GM19043 (cell line): ENCODE results near the gene ALDH3B1.
"Not testable (repeated sequence)": the region's sequence is repeated elsewhere in the genome, so short reads cannot be mapped to it uniquely, and the experiment has no call there.

Source experiments
- ATAC-seq: cut with Tn5 transposase; IDR thresholded peaks from one replicate; pipeline ENCODE4 v1.9.1; 2021; ENCODE audit warnings: low read depth; ENCODE audit not compliant: unreplicated experiment

ALDH3B1 gene, protein sequence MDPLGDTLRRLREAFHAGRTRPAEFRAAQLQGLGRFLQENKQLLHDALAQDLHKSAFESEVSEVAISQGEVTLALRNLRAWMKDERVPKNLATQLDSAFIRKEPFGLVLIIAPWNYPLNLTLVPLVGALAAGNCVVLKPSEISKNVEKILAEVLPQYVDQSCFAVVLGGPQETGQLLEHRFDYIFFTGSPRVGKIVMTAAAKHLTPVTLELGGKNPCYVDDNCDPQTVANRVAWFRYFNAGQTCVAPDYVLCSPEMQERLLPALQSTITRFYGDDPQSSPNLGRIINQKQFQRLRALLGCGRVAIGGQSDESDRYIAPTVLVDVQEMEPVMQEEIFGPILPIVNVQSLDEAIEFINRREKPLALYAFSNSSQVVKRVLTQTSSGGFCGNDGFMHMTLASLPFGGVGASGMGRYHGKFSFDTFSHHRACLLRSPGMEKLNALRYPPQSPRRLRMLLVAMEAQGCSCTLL

DNA sequence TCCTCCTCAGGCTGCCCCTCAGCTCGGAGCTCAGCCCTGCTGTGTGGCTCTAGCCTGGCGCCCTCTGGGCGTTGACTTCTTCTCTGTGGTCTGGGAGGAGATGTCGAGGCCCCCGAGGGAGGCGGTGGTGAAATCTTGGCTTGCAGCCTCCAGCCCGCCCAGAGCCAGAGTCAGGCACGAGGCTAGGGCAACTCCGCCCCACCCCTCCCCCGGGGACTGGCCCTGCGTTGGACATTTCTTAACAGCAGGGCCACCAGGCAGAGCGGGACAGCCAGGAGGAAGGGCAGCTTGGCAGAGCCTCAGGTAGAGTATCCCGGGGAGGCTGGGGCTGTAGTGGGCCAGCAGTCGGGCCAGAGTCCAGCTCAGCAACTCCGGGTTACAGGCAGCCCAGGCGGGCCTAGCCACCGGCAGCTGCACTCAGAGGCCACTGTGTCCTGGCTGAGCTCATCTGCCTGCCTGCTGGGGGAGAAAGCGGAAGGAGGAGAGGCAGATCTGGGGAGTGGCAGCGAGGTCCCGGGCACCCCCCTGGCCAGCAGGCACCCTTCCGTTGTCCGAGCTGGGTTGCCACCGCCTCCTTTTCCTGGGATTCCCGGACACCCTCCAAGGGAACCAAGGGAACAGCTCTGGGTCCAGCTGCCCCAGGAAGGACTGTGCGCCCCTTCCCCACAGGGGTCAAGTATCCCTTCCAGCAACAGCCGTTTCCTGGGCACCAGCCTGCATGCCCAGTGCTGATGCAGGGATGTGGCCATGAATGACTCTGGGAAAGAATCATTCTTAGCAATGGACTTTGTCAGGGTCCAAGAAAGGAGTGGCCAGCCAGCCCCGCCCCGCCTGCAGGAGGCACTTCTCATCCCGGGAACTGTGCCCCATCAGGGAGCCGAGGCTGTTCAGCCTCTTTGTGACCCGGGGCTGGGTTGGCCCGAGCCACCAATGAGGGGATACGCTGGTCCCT lies at the start of gene ALDH3B1:
Gene ALDH3B1 (plus strand): TSS at position 238 of the 952 bp plus-strand sequence. CDS start 4,971 bp downstream, outside the sequence.
- no peak for ATAC-seq

DNA sequence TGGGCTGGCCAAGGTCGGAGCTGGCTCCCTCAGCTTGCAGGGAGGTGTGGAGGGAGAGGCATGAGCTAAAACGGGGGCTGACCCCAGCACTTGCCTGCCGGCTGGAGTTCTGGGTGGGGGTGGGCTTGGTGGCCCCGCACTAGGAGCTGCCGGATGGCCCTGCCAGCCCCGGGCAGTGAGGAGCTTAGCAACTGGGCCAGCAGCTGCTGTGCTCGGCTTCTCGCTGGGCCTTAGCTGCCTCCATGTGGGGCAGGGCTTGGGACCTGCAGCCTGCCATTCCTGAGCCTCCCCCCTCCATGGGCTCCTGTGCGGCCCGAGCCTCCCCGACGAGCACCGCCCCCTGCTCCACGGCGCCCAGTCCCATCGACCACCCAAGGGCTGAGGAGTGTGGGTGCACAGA lies 46.9 kb upstream of the ALDH3B1 start:
- not testable (repeated sequence) for ATAC-seq

DNA sequence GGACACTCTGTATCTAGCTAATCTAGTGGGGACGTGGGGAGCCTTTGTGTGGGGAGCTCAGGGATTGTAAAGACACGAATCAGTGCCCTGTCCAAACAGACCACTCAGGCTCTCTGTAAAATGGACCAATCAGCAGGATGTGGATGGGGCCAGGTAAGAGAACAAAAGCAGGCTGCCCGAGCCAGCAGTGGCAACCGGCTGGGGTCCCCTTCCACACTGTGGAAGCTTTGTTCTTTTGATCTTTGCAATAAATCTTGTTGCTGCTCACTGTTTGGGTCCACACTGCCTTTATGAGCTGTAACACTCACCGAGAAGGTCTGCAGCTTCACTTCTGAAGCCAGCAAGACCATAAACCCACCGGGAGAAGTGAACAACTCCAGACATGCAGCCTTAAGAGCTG lies 46.2 kb upstream of the ALDH3B1 start:
- ATAC-seq, result not testable (repeated sequence)

DNA sequence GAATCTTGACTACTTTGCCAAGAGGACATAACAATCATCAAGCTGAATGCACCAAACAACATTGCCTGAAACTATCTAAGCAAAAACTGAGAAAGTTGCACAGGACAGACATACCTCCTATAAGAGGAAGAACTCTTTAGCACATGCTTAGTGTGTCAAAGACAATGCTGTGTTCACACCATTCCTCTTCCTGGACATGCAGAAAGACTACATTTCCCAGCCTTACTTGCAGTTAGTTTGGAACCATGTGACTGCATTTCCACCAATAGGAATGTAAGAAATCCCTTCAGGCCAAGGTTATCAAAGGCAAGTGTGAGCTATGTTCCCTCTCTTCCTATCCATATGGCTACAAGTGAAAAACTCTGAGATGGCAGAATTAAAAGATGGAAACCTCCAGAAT lies 45.4 kb upstream of the ALDH3B1 start:
- not testable (repeated sequence) for ATAC-seq

DNA sequence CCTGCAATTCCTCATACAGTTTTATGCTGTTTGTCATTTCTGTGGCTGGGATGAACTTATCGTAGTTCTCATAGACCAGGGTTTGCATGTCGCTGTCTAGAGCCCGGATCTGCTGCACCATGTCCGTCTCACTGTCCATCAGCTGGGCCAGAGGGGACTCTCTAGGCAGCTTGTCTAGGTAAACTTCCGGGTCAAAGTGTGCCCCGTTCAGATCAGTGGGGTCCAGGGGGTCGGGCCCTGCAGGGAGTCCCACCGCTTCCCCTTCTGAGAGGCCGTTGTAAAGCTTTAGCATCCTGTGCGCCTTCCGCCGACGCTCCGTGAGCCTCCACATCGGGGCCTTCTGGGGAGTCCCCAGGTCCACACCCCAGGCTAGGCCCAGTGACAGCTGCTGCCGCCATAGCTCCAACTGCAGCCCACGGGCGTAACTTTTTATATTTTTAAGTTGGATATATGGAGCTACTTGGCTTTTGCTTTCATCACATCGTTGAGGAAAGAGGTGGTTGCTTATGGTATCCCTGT lies 44.2 kb upstream of the ALDH3B1 start:
- not testable (repeated sequence) for ATAC-seq

DNA sequence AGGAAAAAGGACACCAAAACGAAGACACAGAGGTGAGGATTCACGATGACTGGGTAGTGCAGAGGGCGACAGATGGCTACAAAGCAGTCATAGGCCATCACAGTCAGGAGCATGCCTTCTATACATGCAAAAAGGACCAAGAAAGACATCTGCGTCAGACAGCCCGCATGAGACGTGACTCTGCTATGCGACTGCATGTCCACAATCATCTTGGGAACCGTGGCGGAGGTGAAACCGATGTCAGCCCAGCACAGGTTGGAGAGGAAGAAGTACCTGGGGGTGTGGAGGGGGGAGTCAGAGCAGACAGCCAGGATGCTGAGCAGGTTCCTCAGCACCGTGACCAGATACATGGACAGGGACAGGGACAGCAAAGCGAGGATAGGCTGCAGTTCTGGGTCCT lies 35.4 kb upstream of the ALDH3B1 start:
- not testable (repeated sequence) for ATAC-seq

DNA sequence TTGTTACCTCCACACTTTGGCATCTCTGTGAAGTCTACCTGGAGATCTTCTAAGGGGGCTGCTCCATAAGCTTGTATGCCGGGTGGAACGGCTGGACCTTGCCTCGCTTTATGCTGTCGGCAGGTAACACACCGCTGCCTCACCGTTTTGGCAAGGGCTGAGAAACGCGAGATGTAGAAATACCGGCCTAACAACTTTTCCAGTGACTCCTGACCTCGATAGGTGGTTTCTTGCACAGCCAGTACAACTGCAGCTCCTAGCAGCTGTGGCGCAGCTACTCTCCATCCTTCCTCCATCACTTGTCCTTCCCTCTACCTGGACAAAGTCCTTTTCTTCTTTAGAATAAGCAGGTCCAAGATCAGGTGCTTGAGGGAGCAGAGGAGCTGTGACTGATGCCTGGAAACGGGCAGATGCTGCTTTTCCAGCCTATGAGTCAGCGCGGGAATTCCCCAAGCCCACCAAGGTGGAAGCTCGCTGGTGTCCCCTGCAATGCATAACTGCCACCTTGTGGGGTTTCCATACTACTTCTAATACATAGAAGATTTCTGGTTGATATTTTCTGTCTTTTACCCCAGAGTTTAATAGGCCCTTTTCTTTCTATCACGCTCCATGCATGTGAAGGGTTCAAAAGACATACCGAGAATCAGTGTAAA lies 31.2 kb upstream of the ALDH3B1 start:
- not testable (repeated sequence) for ATAC-seq

DNA sequence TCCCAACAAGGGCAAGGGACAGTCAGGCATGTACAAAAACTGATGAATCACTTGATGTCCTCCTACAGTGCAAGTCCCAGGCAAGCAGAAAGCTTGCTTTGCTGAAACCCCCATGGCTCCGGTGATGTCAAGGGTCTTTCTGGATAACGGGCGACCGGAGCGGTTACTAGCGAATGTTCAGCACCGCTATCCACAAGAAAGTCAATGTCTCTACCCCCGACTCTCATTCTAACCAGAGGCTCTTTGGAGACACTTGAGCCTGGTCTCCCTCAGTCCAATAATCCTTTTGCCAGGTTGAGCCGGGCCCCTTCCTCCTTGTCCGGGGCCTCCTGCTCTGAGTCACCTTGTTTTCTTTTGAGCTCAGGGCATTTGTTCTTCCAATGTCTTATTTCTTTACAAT lies 28.9 kb upstream of the ALDH3B1 start:
- ATAC-seq, result not testable (repeated sequence)

DNA sequence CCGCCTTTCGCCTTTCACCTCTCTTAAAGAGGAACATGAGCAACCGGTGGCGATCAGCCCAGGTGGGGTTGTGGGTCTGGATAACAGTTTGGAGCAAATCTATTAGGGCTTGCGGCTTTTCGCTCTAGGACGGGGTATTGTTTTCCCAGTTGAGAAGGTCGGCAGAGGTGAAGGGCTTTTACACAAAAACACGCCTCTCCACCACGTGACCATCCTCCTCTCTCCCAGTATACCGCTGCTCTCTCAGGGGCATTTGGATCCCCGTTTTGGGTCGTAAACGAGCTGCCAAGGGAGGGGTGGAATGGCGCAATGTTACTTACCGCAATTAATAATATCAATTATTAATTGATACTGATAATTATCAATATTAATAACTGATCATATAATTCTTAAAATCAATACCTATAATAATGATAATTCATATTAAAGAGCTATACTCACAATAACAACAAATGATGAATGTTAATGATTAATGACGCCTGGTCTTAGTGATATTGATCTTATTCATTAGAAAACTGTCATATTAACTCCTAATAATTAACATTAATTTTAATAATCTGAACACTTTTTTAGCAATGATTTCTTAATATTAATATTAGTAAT lies 27.8 kb upstream of the ALDH3B1 start:
- ATAC-seq, result not testable (repeated sequence)

DNA sequence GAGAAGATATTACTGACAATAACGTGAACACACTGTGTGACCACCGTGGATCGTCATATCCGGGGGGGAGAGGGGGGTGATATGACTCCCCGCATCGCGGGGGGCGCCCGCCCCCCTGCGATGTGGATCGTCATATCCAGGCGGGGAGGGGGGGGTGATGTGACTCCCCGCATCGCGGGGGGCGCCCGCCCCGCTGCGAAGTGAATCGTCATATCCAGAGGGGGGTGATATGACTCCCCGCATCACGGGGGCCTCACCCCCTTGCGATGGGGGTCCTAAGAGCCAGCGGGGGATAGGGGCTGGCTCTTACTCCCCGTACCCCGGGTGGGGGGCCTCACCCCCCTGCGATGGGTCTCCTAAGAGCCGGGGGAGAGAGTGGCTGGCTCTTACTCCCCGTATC lies 26.2 kb upstream of the ALDH3B1 start:
- no peak for ATAC-seq

DNA sequence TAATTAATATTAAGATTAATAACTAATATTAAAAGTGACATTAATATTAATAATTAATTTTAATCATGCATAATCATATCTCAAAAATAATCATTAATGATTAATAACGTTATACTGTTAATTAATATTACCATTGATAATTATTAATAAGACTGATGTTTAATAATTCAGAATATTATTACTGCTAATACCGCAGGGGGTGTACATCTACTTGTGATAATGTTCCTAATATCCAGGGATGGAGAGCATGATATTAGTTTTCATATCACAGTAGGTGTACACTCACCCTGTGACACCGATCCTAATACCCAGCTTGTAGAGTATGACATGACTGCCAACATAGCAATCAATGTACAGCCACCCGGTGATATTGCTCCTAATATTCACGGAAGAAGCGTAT lies 24.8 kb upstream of the ALDH3B1 start:
- not testable (repeated sequence) for ATAC-seq

DNA sequence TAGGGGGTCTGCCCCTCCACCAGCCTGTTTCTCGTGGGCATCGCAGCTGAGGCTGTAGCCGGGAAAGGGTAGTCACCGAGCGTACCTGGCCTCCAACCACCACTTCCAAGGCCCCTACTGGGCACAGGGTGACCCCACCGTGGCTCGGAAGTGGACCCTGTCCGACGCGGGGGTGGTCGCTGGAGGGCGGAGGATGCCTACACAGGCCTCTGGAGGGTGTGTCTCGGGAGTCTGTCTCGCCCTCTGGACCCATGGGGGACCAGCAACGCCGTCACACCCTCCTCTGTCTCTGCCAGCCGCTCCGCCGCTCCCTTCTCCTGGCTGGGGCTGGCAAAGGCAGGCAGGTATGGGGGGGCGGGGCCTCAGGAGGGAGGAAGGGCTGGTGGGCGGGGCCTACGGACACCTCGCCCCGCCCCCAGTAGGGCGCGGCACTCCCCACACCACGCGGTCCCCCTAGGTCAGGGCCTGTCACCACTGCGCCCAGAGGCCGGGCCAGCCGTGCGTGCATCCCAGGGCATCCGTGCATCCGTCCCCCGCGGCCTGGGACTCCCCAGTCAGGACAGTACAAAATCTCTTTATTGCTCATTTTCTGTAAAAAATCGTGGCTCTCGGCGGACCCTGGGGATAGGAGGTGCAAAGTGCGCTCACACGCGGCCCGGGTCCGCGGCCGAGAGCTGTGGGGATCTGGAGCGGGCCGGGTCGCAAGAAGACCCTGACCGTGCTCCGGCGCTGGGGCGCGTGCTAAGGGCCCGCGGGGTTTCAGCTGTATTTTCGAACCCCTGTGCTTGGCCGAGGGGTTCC lies 19.4 kb upstream of the ALDH3B1 start:
- ATAC-seq, result not testable (repeated sequence)

DNA sequence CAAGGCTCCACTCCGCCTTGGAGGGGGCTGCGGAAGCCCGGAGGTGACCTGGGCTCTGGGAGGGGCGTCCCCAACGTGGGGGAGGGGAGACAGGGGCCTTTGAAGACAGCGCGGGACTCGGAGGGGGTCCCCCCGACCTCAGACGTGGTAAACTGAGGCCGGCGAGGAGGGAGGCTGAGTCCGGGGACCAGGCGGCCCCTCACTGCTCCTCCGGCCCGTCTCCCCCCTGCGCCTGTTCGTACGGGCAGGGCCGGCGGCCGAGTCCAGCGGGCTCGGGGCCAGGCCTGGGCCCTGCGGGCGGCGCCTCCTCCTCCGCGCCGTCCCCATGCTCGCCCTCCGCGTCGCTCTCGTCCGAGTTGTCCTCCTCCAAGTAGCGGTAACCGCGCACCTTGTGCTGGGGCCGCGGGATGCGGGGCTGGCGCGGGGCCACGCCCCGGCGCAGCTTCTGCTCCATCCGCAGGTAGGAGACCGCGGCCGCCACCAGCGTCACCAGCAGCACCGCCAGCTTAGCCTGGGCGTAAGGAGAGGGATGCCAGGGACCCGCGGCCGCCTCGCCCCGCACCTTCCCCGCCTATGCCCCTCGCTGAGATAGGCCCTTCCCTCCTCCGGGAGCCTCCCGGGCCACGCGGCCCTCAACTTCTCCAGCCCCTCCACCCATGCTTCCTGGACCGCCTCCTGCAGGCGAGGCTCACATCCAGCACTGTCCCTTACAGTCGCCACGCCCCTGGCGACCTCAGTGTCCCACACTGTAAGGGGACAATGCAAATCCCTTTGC lies 18.6 kb upstream of the ALDH3B1 start:
- ATAC-seq, result not testable (repeated sequence)

DNA sequence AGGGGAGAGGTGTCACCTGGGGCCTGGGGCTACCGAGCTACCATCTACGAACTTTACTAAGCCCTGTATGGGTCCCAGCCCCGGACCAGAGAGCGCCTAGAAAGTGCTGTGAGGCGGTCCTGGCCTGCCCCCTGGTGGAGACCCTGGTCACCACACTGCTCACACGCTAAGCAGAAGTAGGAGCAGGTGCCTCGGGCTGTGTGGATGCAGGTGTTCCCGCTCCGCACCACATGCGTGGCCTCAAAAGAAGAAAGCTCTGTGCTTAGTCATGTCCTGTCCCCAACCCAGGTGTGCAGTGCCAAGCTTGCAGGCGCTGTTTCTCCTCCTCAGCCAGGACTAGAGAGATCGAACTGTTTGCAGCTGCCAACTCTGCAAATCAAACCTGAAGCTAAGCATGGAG lies 16.3 kb upstream of the ALDH3B1 start:
- not testable (repeated sequence) for ATAC-seq

DNA sequence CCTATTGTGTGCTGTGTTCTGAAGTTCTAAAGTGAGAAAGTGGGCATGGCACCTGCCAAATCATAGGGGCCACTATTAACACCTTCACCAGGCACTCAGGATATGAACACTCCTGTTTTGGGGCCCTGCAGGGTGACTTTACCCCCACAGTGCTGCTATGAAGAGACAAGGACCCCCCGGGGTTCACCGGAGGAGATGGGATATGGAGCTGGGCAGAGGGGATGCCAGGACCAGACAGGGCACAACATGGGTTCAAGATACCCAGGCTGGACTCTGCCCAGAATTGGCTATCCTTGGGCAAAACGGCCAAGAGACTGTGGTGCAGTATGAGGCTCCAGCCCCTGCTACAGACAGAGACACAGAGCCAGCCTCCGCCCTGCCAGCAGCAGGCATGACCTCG lies 15.7 kb upstream of the ALDH3B1 start:
- ATAC-seq, result not testable (repeated sequence)

DNA sequence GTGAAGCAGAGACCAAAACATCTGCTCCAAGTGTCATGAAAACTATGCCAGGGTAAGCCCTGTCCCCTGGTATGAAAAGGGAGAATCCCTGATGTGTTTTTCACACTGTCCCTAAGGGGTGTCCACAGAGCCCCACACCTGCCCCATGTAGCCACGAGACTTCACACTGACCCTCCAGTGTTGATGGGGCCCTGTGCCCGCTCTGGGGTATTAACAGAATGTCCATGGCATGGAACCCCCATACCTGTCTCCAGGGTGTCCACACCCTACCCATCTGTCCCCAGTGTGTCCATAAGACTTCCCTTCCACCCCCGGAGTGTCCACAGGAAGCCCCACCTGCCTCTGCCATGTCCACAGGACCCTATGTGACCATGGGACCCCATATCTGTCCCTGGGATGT lies 15.0 kb upstream of the ALDH3B1 start:
- not testable (repeated sequence) for ATAC-seq

DNA sequence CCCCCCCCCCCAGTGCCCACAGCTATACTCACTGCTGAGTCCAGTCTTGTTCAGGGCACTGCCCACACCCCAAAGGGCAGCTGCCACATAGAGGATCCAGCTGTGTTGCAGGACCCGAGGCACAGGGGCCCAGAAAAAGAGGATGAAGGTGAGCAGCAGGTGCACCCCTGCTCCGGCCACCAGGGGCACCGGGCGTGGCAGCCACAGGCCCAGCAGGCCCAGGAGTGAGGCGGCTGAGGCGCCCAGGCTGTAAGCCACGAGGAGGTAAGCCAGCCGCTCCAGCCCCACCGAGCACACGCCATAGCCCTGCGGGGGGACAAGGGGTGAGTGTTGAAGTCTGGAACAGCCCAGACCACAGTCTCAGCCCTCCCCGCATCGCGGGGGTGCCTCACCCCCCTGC lies 14.5 kb upstream of the ALDH3B1 start:
- ATAC-seq, result not testable (repeated sequence)

DNA sequence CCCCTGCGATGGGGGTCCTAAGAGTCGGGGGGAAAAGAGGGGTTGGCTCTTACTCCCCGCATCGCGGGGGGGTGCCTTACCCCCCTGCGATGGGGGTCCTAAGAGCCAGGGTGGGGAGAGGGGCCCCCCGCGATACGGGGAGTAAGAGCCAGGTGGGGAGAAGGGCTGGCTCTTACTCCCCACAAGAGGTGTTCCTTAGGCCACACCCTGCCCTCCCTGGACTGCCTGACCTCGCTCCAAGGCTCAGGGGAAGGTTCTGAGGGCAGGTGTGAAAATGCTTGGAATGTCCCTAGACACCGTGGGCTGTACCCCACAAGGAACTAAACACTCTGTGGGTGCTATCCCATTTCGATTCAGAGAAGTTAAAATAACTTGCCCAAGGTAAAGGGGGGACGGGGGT lies 14.1 kb upstream of the ALDH3B1 start:
- no peak for ATAC-seq
